ENCODE measurements around the gene KLF5.
"Not testable (repeated sequence)": the region's sequence is repeated elsewhere in the genome, so short reads cannot be mapped to it uniquely, and the experiment has no call there.

The KLF5 gene

DNA sequence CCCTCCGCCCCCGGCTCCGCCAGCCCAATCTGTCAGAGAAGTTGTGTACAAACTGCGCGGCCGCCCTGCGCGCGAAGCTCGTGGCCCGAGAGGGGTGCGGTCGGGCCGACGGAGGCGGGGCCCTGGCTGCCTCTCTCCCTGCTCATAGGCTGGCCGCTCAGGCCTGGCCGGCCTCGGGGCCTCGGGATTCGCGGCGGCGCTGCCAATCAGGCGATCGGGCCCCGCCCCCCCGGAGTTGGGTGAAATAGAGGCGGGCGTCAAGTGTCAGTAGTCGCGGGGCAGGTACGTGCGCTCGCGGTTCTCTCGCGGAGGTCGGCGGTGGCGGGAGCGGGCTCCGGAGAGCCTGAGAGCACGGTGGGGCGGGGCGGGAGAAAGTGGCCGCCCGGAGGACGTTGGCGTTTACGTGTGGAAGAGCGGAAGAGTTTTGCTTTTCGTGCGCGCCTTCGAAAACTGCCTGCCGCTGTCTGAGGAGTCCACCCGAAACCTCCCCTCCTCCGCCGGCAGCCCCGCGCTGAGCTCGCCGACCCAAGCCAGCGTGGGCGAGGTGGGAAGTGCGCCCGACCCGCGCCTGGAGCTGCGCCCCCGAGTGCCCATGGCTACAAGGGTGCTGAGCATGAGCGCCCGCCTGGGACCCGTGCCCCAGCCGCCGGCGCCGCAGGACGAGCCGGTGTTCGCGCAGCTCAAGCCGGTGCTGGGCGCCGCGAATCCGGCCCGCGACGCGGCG is at the start of gene KLF5:
Gene KLF5, plus strand, starts transcription at position 270 of the 724 bp plus-strand sequence. Its CDS starts 323 bp downstream, at position 593.
- peak; percentile 97 for DNase-seq

- DNase-seq, result no peak
Measured at GRCh38 chr13:73011751-73012150, 47.1 kb upstream of the KLF5 start.

DNA sequence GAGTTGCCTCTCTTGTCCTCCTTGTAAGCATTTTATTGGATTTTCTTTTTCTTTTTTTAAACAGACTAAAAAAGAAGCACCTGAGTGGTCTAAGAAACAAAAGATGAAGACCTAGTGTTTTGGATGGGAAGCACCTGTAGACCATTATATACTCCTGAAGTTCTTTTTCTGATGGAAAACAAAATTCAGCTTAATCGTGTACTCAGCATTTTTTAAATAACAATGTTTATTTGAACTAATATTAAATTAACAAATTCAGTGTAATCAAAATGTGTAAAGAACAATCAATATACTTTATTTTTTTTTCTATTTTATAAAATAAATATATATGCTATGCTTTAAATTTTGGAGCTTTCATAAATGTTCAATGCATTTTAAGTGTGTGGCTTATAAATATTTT is 43.0 kb upstream of the KLF5 start:
- DNase-seq, result no peak

DNA sequence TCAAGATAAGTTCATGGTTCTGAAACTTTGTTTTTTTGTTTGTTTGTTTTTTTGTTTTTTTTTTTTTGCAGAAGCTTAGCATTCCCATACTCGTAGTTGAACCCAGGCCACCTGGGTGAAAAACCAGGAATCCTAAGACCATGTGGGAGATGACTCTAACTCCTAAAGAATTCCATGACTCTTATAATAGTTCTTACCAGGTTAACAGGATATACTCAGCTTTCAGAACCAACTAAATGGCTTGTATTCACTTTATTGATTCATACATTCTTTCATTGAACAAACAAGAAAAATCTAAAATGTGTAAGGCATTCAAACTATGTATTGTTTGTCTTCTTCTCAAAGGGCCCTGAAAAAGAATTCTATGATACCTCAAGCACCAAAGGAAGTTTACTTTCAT is 40.5 kb upstream of the KLF5 start:
- DNase-seq, result no peak

DNA sequence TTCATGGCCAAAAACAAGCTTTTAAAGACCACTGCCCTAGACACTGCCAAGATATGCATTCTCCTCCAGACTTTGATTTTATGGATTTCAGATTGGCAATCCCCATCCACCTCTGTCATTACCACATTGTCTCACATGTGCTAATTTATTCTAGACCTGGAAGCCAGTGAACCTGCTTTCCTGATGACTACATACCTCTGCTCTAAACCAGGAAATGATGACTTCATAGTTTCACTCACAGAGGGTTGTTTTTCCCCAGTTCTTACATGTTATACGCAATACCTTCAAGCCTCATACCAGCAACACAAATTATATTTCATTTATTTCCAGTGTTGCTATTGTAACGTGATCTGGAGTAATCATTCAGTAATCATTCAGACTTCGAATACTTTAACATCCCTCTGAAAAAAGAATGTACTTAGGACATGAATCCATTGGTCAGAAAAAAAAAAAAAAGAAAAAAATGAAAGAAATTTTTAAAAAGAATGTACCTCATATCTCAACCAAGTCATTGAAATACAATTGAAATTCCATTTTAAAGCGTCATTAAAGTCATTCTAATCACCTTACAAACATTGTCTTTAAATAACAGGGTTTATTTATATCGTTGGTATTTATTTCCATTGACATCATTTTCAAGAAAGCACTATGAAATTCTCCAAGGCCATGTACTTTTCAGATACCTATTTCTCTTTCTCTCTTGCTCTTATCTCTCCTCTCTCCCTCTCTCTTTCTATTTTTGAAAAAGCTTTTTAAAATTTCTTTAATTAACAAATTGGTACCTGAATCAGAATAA is 33.4 kb upstream of the KLF5 start:
- DNase-seq, result no peak

DNA sequence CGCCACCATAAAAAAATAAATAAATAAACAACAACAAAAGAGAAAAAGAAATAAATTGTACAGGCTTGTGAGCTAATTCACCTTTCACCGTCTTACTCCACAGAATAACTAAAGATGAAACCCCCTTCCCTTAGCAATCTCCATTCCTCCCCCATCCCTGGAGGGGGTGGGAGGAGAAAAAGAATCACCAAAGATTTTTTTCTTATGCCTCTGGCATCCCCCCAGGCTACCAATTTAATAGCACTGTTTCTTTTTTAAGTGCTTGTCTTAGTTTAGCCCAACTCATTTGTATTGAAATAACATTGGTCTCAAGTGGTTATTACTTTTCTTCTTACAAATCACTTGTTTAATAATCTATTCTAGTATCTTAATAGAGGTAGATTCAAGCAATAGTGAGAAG is 23.9 kb upstream of the KLF5 start:
- DNase-seq, result no peak

GRCh38 chr13:73035660-73036059 is 23.1 kb upstream of the KLF5 start:
- DNase-seq, result no peak

DNA sequence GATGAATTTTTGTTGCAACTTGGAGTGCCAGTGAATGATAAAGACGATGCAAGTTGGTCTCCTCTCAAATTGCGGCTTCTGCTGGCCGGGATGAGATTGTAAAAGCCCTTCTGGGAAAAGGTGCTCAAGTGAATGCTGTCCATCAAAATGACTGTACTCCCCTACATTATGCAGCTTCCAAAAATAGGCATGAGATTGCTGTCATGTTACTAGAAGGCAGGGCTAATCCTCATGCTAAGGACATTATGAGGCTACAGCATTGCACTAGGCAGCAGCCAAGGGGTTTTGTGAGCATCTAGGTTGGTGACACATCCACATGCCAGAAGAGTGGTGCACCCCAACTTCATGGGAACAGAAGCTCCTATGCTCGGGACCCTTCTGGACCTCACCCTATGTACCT is 22.2 kb upstream of the KLF5 start:
- no peak for DNase-seq

DNA sequence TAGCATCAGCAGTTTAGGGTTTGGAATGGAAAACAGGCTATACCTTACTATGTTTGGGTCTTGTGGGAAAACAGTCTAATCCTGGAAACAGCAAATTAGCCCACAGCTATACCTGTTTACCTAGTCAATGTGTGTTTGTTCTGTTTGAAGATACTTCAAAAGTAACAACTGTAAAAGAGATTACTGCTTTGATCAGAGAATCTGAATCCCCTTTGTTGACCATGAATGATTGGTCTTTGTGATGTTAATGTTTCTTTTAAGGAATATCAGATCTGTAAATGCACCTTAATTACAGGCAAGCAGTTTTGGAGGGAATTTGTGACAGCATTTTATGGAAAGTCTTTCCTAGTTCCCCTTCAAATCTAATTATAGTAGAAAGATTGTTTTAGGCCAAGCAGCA is 20.7 kb upstream of the KLF5 start:
- DNase-seq, result no peak

DNA sequence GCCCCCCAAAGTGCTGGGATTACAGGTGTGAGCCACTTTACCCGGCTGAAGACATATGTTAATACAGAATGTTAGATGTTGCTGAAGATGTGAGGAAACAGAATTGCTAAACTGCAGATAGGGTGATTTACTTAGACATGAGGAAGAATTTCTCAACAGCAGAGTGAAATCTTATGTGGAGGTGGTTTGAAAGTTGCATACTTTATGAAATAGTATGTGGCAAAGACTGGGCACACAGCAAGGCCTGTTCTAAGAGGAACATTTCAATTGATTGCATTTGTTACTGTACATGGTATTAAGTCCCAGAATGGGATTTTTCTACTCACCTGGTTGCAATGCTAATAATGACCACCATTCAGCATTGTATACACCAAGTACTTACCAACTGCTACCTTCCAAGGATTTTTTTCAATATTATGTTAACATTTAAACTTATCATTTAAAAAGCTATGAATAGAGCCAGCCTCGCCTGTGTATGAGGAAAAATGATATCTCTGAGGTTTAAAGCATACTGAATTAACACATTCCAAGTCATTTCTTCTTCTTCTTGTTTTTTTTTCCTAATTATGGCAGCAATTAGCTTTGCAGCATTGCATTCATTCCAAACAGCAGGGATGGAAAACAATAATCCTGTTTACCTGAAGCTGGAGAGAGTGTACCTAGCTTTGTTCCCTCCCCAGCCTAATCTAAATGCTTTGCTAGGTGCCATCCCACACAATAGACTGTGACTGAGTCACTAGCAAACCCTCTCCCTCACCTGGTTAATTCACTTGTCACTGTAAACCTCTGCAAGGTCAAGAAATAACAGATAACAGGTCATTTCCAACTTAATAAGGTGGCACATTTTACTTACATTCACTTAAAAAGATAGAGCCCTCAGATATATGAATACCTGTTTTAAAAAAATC is 19.4 kb upstream of the KLF5 start:
- no peak for DNase-seq

GRCh38 chr13:73040484-73040883 is 18.3 kb upstream of the KLF5 start:
- DNase-seq, result no peak

- DNase-seq, result no peak
Measured at GRCh38 chr13:73040968-73041596, 17.7 kb upstream of the KLF5 start.

DNA sequence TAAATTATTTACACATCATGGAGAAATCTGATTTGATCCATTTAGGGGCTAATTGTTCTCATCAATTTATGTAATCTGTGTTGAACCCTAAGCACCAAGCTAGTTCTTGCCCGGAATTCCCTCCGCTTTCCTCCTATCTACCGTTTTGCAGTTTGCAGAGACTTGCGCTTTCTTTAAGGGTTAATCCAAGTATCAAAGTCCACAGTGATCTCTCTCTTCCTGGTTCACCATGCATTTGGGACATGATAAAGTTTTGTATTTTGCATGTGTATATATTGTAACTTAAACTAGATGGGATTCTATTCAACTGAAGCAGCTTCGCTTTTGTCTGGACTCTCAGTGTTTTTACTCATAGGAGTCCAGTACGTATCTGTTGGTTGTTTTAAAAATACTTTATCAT is 13.8 kb upstream of the KLF5 start:
- no peak for DNase-seq

DNA sequence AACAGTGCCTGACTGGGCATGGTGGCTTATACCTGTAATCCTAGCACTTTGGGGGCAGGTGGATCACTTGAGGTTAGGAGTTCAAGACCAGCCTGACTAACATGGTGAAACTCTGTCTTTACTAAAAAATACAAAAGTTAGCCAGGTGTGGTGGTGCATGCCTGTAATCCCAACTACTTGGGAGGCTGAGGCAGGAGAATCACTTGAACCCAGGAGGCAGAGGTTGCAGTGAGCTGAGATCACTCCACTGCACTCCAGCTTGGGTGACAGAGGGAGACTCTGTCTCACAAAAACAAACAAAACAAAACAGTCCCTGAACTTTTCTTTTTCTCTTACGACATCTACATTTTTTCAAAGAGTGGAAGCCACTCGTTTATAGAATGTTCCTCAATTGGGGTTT is 10.2 kb upstream of the KLF5 start:
- DNase-seq, result not testable (repeated sequence)

- no peak for DNase-seq
Measured at GRCh38 chr13:73054712-73055111, 4.1 kb upstream of the KLF5 start.

- DNase-seq, result no peak
Measured at GRCh38 chr13:73055813-73056564, 2.8 kb upstream of the KLF5 start.

DNA sequence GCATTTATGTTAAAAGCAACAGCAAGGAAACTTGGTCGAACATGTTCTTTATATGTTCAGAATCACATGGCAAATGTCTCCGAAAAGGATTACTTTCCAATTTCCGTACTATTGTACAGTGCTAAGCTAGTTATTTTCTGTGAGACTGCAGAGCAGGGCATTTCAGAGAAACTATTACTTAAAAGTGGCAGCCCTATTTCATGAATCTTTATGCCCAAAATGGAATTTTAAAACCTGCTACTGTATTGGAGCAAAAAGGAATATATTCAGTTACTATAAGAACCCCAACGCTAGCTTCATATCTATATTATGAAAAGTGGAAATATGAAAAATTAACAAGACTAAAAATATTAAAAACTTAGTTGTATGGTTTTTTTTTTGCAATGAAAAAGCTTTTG is 2.2 kb upstream of the KLF5 start:
- no peak for DNase-seq

DNA sequence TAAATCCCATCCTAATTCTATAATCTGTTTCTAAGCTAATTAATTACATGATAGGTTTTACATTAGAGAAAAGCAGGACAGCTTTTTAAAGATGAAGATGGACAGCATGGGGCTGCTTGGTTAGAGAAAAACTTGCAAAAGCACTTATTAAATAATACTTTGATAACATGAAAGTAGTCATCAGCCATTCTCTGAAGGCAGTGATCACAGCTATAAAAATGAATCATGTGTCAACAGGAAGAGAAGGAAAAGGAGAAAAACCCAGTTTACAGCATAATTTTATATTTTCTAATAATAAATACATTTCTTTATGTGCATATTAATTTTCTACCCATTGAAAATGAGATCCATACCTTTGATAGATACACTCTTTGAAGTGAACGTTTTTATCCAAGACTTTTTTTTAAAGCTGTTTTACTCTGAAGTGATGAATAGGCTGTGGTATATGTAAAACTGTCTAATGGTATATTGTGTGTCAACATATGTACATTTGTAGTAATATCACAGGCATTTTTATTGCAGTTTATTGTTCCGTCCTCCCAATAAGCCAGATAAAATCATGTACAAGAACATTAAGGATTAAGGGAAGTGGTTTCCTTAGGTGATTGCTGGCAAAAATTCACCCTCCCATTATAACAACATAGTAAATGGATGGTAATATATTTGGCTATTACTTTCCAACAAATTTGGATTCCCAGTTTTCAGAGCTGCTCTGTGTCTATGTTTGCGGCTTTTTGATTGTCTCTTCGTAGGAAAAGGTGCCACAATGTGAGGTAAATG is 1.3 kb upstream of the KLF5 start:
- DNase-seq, result no peak

DNA sequence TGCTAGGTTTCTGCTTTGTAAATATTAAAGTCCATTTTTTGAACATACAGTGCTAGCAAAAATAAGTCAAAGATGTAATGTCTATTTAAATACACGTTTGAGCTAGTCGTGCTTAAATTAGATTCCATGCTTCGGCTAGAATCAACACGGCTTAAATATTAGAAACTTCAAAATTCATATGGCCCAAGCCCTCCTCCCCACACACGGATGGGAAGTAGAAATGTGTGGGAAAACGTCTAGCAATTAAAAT is 816 bp upstream of the KLF5 start:
- no peak for DNase-seq

DNA sequence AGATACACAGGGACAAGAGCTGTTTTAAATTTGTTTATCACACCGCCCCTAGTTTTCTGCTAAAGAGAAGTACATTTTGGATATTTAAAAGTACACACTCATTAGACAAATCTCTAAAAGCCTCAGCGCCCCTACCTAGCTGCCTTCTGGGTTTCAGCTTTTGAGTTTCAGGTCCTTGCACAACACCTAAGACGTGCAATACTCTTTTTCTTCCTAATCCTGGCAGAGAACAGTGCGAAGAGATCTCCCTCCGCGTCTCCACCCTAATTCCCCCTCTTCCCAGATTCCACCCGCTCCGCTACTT is 421 bp upstream of the KLF5 start:
- no peak for DNase-seq

DNA sequence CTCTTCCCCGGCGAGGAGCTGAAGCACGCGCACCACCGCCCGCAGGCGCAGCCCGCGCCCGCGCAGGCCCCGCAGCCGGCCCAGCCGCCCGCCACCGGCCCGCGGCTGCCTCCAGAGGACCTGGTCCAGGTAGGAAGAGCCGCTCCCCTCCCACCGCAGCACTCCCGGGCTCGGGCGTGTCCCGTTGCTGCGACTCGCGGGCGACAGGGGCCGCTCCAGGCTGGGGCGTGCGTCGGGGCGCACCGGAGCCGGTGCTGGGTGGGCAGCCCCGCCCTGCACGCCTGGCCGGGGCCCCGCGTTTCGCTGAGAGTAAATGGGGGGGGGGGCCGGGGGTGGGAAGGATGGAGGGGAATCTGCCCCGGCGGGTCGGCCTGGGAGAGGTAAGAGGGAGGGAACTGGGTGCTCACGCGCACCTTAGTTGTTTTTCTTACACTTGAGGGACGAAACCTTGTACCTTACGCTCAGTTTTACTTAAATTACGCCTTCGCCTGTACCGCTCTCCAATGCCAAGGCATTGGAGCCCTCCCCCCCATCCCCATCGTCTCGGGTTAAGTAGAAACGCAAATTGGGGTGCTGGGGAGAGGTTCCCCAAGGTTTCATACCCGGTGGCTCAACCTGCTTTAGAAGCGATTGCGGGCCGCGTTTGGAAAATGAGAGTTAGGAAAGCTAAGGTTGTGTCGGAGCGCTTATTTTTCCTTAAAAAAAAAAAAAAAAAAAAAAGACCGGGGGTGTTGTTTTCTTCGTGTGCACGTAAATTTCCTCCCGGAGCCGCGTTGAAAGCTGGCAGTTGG is 850 bp downstream of the KLF5 start:
- peak; percentile 55 for DNase-seq

All from stimulated activated CD8-positive, alpha-beta memory T cell treated with anti-CD3 and anti-CD28 coated beads, Interleukin-4, amount 100 ng/mL, for 48 hours (primary cell).